Activated CD4-positive, alpha-beta T cell treated with anti-CD3 and anti-CD28 coated beads, Interleukin-2, amount 50 U/mL, for 16 hours (primary cell): Measurements from ENCODE around the gene NR2F1-AS1.

ENCODE experiments used
- DNase-seq: peaks from one replicate; pipeline ENCODE4 v3.0.0-alpha.2; 2020

The NR2F1-AS1 gene

DNA sequence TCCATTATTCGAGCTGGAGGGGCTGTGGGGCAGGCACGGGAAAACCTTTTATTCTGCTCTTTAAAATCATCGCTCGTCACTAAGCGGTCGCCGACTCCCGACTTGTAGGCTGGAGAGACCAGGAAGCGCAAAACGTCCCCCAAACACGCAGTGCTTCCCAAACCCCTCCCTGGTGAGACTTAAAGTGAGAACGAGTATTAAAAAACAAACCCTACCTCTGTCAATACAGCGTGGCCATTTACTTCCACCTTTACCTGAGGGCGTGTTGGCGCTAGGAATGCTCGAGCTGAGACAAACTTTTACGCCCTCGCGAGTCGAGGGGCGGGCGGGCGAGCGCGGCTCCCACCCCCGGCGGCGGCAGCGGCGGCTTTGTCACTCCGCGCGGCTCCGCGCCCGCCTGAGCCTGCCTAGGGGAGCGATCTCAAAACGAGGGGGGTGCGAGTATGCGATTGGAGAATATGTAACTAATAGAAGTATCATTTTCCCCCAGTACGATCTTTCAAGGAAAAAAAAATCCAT is at the start of gene NR2F1-AS1:
TSS of gene NR2F1-AS1 (minus strand) at position 293 of the 519 bp plus-strand sequence.
- DNase-seq, result no peak

DNA sequence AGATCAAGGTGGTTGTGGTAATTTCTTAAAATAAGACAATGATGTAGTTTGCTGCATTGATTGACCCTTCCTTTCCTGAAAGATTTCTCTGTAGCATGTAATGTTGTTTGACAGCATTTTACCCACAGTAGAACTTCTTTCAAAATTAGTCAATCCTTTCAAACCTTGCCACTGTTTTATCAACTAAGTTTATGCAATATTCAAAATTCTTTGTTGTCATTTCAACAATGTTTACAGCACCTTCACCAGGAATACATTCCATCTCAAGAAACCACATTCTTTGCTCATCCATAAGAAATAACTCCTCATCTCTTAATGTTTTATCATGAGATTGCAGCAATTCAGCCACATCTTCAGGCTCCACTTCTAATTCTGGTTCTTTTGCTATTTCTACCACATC is 45.8 kb upstream of the NR2F1-AS1 start:
- DNase-seq, result no peak

DNA sequence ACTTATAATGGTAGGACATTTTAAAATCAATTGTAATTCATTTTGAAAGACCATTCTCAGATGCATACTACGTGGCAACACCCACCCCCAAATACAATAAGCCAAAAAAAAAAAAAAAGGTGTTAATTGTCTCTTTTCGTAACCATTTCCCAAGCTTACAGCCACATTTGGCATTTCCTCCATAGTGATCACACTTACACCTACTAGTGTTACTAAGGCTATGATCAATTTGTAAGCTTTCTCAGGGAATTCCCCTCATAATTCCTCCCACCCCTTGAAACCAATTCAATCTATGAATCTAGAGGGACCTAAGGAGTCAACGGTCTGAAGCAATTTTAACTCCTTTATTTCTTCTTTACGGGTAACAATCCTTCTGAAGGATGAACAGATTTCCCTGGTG is 42.1 kb upstream of the NR2F1-AS1 start:
- no peak for DNase-seq

DNA sequence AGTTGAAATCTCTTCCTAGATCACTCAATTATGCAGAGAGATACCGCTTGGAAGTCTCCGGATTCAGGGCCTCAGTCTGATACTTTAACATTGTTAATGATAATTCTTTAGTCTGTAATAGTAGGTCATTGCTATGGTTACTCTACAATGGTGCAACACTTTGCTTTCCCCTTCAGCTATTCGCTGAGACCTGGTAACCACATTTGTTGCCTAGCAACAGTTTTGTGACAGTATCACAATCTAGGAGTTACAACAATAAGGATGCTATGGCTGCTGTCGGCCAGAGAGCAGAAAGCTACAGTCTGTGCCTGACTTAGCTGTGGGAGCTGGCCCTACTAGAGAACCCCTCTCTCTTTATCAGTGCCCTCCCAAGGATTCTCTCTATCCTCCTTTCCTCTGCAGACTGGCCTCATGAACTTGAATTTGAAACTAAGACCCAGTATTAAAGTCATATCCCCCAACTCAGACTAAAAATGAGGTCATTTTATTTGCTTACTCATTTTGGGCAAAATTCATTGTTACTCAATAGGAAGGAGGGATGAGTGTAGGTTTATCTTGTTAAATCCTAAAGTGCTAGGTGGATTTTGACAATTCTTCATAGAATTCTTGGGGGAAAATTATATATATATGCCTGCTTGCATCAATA is 41.3 kb upstream of the NR2F1-AS1 start:
- DNase-seq, result peak; percentile 48

DNA sequence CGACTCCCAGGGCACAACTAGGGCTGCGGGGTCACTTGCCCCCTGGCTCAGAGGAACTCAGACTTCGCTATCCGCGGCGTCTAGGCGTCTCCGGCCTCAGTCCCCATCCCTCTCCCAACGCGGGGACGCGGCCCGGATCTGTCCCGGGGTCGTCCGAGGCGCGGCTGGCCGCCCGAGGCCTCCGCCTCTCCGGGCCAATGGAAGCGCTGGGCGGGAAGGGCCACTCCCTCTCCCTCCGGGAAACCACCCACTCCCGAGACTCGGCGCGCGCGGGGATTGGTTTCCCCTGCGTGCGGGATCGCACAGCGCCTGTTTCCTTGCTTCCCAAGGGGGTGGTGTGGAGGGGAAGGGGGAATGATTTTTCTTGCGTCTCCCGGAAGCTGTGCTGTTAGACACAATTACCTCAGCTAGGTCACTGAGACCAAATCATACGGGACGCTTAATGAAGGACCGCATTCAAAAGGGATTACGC is 40.3 kb upstream of the NR2F1-AS1 start:
- DNase-seq, result no peak

DNA sequence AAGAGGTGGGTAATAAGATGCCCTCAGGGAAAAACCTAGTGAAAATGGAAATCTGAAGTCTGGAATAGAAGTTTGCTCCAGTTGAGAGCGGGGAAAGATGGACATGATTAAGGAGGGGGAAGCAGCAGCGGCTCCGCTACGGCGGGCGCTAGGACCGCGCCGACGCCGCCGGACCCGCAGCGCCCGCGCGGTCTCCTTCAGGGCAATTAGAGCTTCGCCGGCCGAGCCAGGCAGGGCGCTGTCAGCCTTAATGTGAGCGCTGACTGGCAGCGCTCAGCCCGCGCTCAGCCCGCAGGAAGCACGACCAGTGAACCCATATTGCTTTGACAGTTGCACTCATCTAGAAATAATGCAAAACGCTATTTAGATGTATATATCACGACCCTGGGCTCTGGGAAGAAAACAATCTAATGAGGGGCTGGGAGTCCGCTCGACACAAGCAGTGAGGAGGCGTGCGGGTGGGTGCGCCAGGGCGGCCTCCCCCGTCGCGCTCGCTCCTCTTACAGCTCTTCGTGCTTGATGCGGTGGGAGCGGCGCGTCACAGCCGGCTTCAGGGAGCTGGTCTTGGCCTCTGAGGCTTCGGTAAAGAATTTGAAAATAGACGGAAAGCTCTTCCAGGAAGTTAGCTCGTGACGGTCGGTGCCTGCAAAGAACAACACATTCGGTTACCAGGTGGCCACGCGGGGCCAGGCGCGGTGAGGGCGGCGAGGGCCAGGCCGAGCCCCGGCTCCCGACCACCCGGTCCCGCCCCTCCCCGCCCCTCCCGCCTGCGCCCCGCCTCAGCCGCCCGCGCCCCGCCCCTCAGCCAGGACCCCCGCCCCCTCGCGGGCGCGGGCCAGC is 39.7 kb upstream of the NR2F1-AS1 start:
- peak; percentile 67 for DNase-seq

DNA sequence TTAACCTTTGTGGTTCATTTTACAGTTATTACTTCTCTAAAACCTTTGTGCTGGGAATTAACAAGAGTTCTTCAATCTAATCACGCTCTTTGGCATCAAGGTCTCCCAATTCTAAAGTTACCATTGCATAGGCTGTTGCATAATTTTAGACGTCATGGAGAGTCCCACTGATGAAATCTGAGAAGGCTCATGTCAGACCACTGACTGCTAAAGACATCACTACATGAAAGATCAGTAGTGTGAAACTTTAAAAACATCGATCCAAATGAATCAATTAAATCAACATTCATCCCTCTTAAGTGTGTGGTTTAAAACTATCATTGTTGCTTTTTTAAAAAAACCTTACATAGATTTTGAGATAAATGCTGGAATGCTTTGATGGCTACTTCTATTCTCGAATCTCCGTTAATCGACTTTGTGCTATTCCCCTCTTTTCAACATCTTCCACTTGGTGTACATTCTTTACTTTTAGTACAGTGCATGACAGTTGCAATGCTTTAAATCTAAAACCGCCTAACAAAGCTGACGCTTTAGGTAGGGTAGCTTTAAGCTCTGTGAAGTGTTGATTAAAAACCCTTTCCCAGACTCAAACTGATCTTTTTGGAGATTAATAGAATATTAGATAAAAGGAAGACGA is 35.6 kb upstream of the NR2F1-AS1 start:
- DNase-seq, result no peak

DNA sequence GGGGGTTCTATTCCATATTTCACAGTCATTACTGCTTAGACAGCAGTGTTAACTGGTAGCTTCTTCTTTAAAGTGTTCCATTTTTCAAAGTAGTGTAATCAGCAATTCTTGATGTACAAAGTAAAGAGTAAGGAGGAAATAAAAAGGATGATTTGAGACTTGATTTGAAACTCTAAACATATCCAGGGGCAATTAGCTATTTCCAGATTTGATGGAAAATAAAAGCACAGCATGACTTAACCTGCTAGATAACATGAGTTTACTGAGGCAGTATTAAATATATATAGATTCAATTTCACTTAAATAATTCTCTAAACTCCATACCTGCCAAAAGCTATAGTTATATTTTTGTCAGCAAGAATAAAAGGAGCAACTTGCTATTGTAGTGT is 31.8 kb upstream of the NR2F1-AS1 start:
- no peak for DNase-seq

DNA sequence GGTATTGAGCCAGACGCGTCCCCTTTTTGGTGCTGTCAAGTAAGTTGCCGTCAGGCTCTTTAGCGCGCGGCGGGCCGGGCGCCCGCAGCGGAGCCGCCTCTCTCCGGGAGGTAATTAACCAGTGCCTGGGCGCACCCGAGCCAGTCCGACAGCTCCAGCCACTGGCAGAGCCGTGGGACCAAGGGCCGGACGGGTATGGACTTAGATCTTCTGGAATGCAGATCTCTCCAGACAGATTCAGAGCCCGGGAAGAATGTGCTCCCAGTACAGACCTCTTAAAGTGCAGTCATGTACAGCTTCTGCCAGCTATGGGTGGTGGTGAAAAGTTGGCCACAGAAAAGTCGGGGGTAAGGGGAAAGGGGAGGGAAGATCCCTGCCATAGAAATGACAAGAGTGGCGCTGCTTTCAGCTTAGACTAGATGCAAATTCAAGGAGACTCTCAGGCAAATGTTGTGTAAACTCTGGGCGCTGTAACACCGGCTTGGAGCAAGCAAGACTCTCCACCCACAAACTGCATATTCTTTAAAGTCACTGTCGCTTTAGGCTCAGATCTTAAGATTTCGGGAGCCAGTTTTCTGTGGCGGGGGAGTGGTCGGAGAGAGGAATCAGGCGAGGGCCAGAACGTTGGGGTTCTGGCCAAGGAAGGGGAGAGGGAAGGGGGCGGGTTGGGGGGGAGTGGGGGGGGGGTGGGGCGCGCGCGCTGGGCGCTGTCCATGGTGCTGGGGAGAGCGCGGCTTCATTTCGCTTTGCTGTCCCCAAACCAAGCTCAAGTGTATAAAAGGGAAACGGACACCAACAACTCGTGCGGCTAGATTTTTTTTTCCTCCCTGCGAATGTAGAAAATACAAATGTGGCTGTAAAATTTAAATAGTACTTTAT is 31.2 kb upstream of the NR2F1-AS1 start:
- DNase-seq, result no peak

DNA sequence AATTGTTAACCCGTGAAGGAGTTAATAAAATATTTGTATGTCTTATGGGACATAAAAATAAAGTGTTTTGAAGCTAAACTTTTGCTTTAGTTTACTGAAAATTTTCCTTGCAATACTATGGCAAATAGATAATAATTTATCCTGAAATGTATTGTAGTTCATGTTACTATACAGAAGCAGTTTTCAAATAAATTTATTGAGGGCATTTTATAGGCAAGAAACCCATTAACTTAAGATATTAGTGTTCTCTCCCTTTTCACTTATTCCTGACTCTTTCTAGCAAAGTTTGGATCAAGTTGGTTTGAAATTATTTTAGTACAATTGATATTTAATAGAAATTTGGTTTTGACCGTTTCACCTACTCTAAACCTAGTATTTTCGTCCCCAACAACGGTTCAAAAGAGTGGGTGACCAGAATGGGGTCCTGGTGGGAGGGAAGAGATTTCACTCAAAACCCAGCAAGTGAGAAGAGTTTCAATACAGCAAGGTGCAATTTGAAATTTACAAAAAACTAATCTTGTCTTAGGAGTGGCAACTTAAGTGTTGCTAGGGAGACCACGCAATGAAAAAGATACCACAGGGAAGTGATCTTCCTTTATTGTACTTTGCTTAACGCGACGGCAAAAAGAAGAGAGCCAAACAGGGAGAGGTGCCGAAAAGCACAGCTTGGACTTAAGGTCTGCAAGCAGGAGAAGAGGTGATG is 30.4 kb upstream of the NR2F1-AS1 start:
- DNase-seq, result no peak

DNA sequence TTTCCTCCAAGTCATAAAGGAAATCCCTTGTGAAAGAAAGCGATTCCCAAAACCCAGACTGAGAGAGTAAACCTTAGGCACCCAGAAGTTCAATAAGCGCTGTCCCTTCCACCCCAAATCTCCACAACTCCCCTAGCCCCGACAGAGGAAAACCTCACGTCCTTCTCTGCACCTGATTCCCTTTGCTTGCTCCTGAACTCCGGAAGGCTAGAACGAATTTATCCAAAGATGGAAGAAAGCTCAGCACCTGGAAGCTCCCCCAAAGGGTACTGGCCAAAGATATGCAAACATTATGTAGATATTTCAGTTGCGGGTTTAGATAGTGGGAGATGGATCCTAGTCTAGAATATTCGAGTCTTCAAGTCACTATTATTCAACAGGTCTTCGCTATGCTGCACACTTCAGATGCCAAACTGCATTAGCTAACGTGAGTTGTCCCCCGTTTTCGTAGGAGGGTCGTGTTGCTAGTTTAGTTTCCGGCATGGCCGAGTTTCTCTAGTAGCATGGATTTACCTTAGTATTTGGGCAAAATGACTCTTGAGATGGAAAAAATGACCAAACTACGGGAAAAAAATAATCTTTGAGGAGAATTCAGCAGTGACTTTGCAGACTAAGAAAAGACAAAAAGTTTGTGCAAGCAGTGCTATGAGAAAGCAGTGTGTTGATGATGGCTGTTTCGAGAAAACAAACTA is 29.7 kb upstream of the NR2F1-AS1 start:
- no peak for DNase-seq

DNA sequence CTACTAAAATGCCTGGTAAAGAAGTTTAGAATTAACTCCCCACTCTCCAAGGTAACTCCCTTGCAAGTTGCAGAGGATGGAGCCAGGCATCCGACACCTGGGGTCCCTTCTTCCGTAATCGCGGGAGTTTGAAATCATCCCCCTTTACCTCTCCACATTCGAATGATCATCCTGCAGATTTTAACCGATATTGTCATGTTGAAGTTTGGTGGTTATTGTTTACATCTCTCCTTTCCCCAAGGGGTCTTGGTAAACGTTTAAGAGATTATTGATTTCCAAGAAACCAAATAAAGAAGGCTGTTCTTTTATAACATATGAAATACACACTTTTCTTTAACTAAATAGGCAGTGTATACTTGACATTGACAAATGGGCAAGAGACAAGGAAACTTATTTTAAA is 28.7 kb upstream of the NR2F1-AS1 start:
- no peak for DNase-seq

DNA sequence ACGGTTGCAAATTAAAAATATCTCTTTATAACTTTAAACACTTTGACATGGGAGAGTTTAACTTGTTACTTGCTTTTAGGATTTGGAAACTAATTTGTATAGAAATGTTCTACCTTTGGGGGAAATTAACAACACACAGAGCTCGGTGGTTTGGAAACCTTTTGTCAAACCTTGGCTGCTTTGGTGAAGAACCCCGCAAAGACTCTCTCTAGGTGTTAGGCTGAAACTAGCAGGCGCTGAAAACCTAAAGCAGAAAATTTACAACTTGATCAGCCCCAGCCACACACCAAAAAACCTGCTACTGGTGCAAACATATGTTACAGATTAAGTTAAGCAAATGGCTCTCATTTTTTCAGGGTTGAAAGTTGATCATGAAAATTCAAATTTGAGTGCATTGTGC is 27.8 kb upstream of the NR2F1-AS1 start:
- DNase-seq, result no peak

DNA sequence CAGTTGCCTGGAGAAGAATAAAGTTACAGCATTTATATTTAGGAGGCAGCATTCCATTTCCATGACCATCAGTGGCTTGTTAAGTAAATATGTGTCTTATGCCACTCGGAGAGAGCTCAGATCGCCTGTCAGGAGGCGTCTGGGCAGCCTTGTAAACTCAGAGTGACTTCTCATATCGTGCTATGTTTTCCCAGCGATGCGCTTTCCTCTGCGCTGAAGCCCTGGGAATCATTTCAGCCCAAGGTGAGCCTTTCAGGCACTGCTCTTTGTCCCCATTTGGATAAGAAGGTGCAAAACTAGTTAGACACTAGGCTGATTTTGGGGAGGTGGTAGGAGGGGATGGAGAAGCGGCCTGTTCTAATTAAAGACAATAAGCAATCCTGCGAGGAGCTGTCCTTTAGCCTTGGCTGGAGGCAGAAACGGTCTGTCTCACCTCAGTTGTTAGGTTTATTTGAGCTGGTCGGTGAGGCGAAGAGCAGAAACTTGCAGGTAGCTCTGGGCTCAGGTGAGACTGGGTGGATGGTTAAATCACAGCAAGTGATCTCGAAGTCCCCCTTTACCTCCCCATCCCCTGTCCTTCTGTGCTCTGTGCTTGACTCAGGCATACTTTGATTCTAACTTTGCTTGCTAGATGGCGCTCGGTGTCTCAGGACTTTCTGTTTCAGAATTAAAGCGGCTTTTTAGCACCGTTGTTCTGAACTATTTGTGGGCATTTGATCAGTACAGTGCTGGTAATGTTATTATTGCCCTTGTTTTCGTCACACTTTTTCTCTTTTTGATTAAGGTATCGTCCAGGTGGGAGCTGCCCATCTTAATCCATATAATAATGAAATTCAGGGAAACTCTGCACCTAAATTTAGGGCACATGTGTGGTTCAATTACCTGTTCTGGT is 26.6 kb upstream of the NR2F1-AS1 start:
- peak; percentile 48 for DNase-seq

DNA sequence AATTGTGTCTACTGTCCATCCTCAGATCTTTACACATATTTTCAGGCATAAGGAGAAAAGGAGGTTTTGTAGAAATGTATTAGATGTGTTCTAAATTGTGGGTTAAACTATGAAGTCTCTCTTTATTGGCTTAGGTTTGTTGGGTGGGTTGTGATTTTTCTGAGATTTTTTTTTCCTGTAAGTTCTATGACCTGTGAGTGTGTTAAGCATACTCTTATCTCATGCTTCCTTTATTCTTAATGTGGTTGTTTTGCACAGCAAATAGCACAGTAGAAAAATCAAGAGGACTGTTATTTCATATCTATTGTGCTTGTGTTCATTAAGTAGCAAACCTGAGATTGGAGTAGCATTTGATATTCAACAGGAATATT is 25.3 kb upstream of the NR2F1-AS1 start:
- no peak for DNase-seq

DNA sequence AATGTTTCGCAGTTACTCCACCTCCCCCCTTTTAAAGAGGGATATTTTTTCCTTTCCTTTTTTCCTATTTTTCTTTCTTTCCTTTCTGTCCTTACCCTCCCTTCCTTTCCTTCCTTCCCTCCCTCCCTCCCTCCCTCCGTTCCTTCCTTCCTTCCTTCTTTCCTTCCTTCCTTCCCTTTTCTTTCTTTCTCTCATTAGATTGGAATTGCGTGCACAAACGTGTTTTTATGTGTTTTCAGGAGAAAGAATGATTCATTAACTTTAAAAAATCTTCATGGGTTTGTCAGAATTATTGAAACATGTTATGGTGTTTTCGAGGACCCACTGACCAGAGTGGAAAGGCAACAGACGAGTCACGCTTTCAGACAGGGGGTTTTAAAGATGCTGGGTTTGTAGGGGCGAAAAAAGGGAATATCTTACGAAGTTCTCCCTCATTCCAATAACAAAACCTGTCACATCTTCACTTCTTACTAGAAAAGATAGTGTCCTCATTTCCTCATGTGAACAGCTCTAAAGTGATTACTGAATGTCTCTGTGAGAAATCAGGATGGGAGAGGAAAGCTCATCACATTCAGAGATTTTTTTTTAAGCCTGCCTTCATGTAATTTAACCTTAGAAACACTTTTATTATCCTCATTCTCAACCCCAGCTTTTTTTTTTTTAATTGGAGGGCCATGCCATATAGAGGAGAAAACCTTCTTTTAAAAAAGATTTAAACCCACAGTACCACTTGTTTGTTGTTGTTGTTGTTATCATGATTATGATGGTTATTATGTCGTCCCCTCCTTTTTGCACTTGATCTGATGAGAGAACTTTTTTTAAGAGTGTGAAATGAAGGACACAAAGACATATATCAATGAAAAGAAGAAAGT is 23.9 kb upstream of the NR2F1-AS1 start:
- DNase-seq, result no peak

DNA sequence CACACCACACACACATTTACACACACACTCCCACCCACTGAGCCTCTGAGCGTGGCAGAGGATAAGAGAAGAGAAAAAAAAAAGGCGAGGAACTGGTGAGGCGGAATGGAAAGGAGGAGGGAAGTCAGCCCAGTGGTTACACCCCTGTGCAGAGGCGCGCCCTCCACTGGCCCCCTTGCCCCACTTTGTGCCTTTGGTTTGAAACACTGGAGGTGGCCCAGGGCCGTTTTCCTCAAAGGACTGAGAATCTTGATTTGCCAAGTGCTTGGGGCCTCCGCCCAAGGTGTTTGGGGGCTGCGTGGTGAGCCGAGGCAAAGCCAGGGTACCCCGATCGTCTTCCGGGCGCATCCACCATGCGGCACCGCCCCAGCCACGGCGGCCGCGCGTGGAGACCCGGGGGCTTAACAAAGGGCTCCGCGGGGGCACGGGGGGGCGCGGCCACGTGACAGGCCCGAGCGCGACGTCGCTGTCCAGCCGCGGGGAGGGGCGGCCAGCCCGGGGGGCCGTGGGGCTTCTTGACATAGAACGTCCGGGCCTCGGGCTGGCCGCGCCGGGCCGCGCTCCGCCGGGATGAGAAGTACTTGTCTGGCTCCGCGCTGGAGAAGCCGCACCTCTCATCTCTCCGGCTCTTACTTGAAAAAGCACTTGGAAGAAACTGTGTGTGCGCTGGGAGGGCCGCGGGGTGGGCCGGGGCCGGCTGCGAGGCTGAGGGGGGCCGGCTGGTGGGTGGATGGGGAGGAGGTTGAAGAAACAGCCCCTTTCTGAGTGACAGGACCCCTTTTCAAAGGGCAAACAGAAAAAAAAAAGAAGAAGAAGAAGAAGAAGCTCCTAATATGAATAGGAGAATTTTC is 23.0 kb upstream of the NR2F1-AS1 start:
- DNase-seq, result no peak

DNA sequence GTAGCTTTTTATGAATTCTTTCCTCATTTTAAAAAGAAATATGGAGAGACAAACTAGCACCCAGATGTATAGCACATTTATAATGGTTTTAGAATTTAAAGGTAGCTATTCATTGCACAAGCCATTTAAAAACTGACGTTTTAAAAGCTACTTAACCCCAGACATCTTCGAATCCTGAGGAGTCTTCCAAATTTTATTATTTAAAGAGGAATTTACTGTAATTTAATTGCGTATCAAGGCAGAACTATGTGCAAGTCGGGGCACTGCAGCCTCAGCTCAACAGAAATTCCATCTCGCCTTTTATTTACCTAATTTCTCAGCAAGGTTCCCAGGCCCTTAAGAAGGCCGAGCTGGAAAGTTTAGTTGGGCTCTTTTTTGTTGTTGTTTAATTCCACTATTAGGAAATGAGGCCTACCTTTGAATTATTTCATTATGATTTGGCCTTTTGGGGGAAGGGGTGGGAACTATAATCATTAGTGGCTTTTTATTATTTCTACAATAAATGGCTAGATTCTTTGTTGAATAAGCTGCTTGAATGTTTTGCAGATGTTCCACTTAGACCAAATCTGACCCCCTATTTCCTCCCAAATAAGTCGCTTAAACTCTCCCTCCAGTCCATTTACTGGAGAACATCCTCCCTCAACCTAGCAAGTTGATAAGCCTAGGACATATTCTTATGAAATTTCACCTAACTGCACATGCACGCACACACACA is 22.2 kb upstream of the NR2F1-AS1 start:
- DNase-seq, result no peak
